Panc1 (cell line): ENCODE measurements around the gene AHDC1. TPM values are rescaled to one million over a fixed set of nuclear protein-coding genes. Genes with fewer than 3 reads are reported as not detected.

Source experiments
- ATAC-seq: fragments of 200-7000 bp; cut with Tn5 transposase; 2 replicates; pipeline ENCODE4 v1.9.1; 2020; ENCODE audit warnings: mild to moderate bottlenecking, moderate library complexity
- BruUV-seq: library from RNA; stranded (reverse); fragments of 400-500 nt; replicated peaks from 2 replicates; lab custom pipeline; 2021; lab: Mats Ljungman, UMichigan
- CTCF ChIA-PET: fragments of 300-600 bp; sonication (Branson Sonifier 250); formaldehyde crosslinking; loops from one replicate; lab custom pipeline; 2022; ENCODE audit warnings: antibody characterized with exemption; lab: Charles Lee
- POLR2A ChIA-PET: fragments of 300-600 bp; sonication (Branson Sonifier 250); formaldehyde crosslinking; loops from one replicate; lab custom pipeline; 2022; ENCODE audit warnings: antibody characterized with exemption; lab: Charles Lee
- DNase-seq: peaks from one replicate; pipeline ENCODE4 v3.0.0-alpha.2; 2010; ENCODE audit warnings: low read depth, low spot score
- H3K27ac ChIP-seq: 2 replicates; pipeline ENCODE4 v1.5.1; 2011; ENCODE audit warnings: mild to moderate bottlenecking, low read length, inconsistent platforms
- H3K27me3 ChIP-seq: fragments of 200-500 bp; sonication (Bioruptor generic); 2 replicates; pipeline ENCODE4 v1.6.0; 2014; ENCODE audit warnings: low read length, inconsistent platforms; ENCODE audit not compliant: control insufficient read depth, insufficient read depth
- H3K36me3 ChIP-seq: fragments of 200-500 bp; sonication (Bioruptor generic); 2 replicates; pipeline ENCODE4 v1.5.1; 2014; ENCODE audit warnings: inconsistent platforms, mild to moderate bottlenecking, low read length, moderate library complexity; ENCODE audit not compliant: control insufficient read depth, insufficient read depth
- H3K4me1 ChIP-seq: 2 replicates; pipeline ENCODE4 v1.5.1; 2011; ENCODE audit warnings: inconsistent platforms, mild to moderate bottlenecking, low read length, moderate library complexity; ENCODE audit not compliant: control insufficient read depth, insufficient read depth
- H3K4me3 ChIP-seq, 2 experiments: 2 replicates each; pipeline ENCODE4 v1.5.1; 2011 to 2012; ENCODE audit warnings: low read depth in 2 of 2, low read length in 2 of 2, mild to moderate bottlenecking in 2 of 2, inconsistent platforms in 1 of 2, moderate library complexity in 1 of 2
- H3K9me3 ChIP-seq: fragments of 200-500 bp; sonication (Bioruptor generic); 2 replicates; pipeline ENCODE4 v1.5.1; 2014; ENCODE audit warnings: low read depth, mild to moderate bottlenecking, inconsistent platforms, low read length, moderate library complexity; ENCODE audit not compliant: control insufficient read depth, insufficient read depth
- POLR2AphosphoS5 ChIP-seq: IDR thresholded peaks from 2 replicates; pipeline ENCODE4 v1.6.1; 2012; ENCODE audit warnings: mild to moderate bottlenecking, low read depth, low read length, moderate library complexity
- SIN3A ChIP-seq: IDR thresholded peaks from 2 replicates; pipeline ENCODE4 v1.6.1; 2012; ENCODE audit warnings: low read depth, mild to moderate bottlenecking, low read length, moderate library complexity, borderline replicate concordance; ENCODE audit not compliant: insufficient read depth
- TCF7L2 ChIP-seq: IDR thresholded peaks from 2 replicates; pipeline ENCODE4 v1.6.1; 2011; ENCODE audit warnings: mild to moderate bottlenecking, low read depth, low read length, inconsistent platforms
- in situ Hi-C: cut with HindIII; loops from 2 replicates; pipeline ENCODE4 v1.10.0; 2016; ENCODE audit warnings: low sequenced_read_pairs, low pct_unique_long_range_greater_than_20kb
- intact Hi-C: fragments of 100-400 bp; cut with micrococcal nuclease; formaldehyde crosslinking; loops from one replicate; pipeline ENCODE4 v1.10.0; 2022; ENCODE audit not compliant: unreplicated experiment
- total RNA-seq: library from RNA; stranded (reverse); gene quantifications from one replicate; pipeline ENCODE4 v1.2.1, GENCODE V29; 2021; ENCODE audit not compliant: unreplicated experiment
- TF ChIP-seq, protein P1 (sequence below): fragments of 450-650 bp; IDR thresholded peaks from 2 replicates; pipeline ENCODE4 v1.5.1; 2017; ENCODE audit warnings: mild to moderate bottlenecking
- TF ChIP-seq, protein P2 (sequence below), 2 experiments: IDR thresholded peaks; 2 replicates each; pipeline ENCODE4 v1.6.1; 2011 to 2012; ENCODE audit warnings: low read depth in 2 of 2, control low read depth in 1 of 2, low read length in 1 of 2, mild to moderate bottlenecking in 1 of 2, moderate library complexity in 1 of 2; ENCODE audit not compliant: insufficient read depth in 1 of 2

AHDC1 gene
- total RNA-seq, 1 experiment from 2014 or later, result 47.1 TPM

DNA sequence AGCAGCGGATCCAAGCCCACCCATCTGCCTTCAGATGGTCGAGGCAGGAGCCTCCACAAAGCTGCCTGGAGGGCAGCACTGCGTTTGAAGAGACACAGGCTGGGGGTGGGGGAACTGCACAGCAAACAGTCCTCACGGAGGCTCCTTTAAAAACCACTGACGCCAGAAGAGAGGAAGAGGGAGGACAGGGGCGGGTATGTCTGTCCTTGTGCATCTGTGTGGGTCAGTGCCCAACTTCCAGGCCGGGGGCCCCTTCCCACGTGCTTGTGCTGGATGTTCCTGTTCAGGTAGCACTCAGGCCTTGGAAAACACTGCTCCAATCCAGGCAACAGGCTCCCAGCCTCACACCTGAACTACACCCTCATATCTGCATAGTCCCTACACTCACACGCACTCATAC is 7.7 kb downstream of the AHDC1 start:
- Histone ChIP-seq H3K4me3 (no peak overlapping the region), H3K27me3 (no peaks in the 10 kb centered on the region), H3K4me1 (peaks cover 89% of the 10 kb centered on the region), H3K9me3 (no peaks in the 10 kb centered on the region), H3K27ac (no peak overlapping the region; the same call in 1 of the 2 replicates), H3K36me3 (no peaks in the 10 kb centered on the region)
- in situ Hi-C loops, result no loop called here
- DNase-seq, result no peak
- TF ChIP-seq, protein P1, sequence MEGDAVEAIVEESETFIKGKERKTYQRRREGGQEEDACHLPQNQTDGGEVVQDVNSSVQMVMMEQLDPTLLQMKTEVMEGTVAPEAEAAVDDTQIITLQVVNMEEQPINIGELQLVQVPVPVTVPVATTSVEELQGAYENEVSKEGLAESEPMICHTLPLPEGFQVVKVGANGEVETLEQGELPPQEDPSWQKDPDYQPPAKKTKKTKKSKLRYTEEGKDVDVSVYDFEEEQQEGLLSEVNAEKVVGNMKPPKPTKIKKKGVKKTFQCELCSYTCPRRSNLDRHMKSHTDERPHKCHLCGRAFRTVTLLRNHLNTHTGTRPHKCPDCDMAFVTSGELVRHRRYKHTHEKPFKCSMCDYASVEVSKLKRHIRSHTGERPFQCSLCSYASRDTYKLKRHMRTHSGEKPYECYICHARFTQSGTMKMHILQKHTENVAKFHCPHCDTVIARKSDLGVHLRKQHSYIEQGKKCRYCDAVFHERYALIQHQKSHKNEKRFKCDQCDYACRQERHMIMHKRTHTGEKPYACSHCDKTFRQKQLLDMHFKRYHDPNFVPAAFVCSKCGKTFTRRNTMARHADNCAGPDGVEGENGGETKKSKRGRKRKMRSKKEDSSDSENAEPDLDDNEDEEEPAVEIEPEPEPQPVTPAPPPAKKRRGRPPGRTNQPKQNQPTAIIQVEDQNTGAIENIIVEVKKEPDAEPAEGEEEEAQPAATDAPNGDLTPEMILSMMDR, result no peak
- TF ChIP-seq SIN3A (no peak), TCF7L2 (no peak), POLR2AphosphoS5 (no peak)
- TF ChIP-seq, protein P2, sequence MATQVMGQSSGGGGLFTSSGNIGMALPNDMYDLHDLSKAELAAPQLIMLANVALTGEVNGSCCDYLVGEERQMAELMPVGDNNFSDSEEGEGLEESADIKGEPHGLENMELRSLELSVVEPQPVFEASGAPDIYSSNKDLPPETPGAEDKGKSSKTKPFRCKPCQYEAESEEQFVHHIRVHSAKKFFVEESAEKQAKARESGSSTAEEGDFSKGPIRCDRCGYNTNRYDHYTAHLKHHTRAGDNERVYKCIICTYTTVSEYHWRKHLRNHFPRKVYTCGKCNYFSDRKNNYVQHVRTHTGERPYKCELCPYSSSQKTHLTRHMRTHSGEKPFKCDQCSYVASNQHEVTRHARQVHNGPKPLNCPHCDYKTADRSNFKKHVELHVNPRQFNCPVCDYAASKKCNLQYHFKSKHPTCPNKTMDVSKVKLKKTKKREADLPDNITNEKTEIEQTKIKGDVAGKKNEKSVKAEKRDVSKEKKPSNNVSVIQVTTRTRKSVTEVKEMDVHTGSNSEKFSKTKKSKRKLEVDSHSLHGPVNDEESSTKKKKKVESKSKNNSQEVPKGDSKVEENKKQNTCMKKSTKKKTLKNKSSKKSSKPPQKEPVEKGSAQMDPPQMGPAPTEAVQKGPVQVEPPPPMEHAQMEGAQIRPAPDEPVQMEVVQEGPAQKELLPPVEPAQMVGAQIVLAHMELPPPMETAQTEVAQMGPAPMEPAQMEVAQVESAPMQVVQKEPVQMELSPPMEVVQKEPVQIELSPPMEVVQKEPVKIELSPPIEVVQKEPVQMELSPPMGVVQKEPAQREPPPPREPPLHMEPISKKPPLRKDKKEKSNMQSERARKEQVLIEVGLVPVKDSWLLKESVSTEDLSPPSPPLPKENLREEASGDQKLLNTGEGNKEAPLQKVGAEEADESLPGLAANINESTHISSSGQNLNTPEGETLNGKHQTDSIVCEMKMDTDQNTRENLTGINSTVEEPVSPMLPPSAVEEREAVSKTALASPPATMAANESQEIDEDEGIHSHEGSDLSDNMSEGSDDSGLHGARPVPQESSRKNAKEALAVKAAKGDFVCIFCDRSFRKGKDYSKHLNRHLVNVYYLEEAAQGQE (IDR thresholded peaks at IDR 0.05; ENCODE audit: insufficient read depth in 1 of 2, low read depth in 2 of 2, low read length in 1 of 2), result no peak
- CTCF ChIA-PET, result interaction anchor here (1.6 kb wide), 1 partner anchor 27 kb away, joined by 11 read pairs; no protein-coding TSS in a partner anchor
- BruUV-seq, result no TSS peak
- POLR2A ChIA-PET, result no interaction called here
- no peak for ATAC-seq
- intact Hi-C loops, result no loop called here

DNA sequence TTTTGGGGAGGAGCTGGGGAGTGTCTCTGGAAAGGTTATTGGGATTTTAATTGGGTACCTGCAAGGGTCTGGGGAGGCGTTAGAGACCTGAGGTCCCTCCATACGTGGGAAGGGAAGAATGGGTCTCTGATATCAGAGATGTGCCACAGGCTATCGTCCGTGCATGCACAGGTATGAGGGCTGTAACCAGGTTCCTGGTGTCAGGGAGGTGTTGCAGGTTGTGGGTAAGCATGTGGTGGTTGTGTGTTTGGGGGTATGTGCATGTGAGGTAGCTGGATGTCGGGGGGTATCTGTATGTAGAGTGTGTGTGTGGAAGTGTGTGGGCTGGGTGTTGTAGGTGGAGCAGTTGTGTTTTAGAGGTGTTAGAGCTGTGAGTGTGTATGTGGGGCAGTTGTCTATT is 8.3 kb downstream of the AHDC1 start:
- no TSS peak for BruUV-seq
- peaks cover 89% of the 10 kb centered on the region for H3K4me1 ChIP-seq

More for the DNA sequence above, 8.3 kb downstream of the AHDC1 start:
- no peaks in the 10 kb centered on the region for H3K36me3 ChIP-seq
- TF ChIP-seq, protein P1, result no peak
- TF ChIP-seq, protein P2 (IDR thresholded peaks at IDR 0.05; ENCODE audit: insufficient read depth in 1 of 2, low read depth in 2 of 2, low read length in 1 of 2), result no peak
- no peak for TF ChIP-seq SIN3A
- TF ChIP-seq TCF7L2, result no peak
- no peak for TF ChIP-seq POLR2AphosphoS5
- H3K4me3 ChIP-seq, result no peak overlapping the region
- no peaks in the 10 kb centered on the region for H3K27me3 ChIP-seq
- DNase-seq (no peak), ATAC-seq (no peak)
- ChIA-PET CTCF (interaction anchor here (0.6 to 1.6 kb wide), 4 partner anchors 9 to 223 kb away, joined by 3 to 11 read pairs (median 4); no protein-coding TSS in a partner anchor), POLR2A (no interaction called here)
- no peaks in the 10 kb centered on the region for H3K9me3 ChIP-seq
- intact Hi-C loops (no loop called here), in situ Hi-C loops (no loop called here)
- H3K27ac ChIP-seq, result no peak overlapping the region
